Lower leg skin (tissue), 4 donors: ENCODE measurements around the gene KPNA1. TPM values are rescaled to one million over a fixed set of nuclear protein-coding genes. Genes with fewer than 3 reads are reported as not detected.

Experiments used
- DNase-seq, 2 donors: peaks; one replicate each; pipeline ENCODE4 v3.0.0-alpha.2; 2019; ENCODE audit warnings: low spot score in 2 of 2
- H3K4me3 ChIP-seq: fragments of 200-600 bp; sonication (generic); 2 replicates; pipeline ENCODE4 v1.5.1; 2017; ENCODE audit warnings: mild to moderate bottlenecking, low read depth; ENCODE audit not compliant: poor library complexity, severe bottlenecking
- POLR2A ChIP-seq, 2 donors: fragments of 450-650 bp; IDR thresholded peaks; one replicate each; pipeline ENCODE4 v1.6.1; 2016 to 2017; ENCODE audit warnings: antibody characterized with exemption in 2 of 2, mild to moderate bottlenecking in 1 of 2, moderate library complexity in 1 of 2
- WGBS, 2 donors: methylation state at CpG; one replicate each; pipeline ENCODE4 v1.1.5; 2018; 5-methylcytosine and 5-hydroxymethylcytosine counted together
- intact Hi-C: fragments of 100-400 bp; cut with DNase I; formaldehyde crosslinking; loops from one replicate; pipeline ENCODE4 v1.15.0; 2023; ENCODE audit warnings: low total_unique reads
- total RNA-seq, 4 donors: library from RNA; depleted of rRNA; stranded (reverse); fragments of >200 nt; gene quantifications; one replicate each; pipeline ENCODE4 v1.1.0, GENCODE V29; 2016
- TF ChIP-seq, protein P1 (sequence below), 3 donors: fragments of 450-650 bp; IDR thresholded peaks; one replicate each; pipeline ENCODE4 v1.5.1; 2016; ENCODE audit warnings: antibody characterized with exemption in 3 of 3, mild to moderate bottlenecking in 3 of 3, moderate library complexity in 2 of 3

KPNA1 gene
- total RNA-seq, 4 donors from 2014 or later = 21.4 to 41.3 (median 27.6) TPM

DNA sequence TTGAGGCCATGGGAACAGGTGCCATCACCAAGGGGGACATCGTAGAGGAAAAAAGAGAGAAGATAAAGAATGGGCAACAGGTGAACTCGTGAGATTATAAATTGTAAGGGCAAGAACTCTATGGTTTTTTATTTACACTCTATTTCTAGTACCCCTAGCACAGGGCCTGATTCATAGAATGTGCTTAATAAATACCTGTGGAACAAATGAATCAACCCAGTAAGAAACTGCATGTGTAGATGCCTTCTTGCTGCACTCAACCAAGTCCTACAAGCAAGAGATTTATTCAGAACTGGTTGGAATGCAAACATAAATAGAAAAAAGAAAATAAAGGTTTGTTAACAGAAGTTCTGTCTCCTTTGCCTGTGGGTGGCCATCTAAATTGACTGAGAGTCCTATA lies 18.7 kb upstream of the KPNA1 start:
- 88 to 89% methylated on average over 2 of the region's 2 CpGs for whole genome bisulfite sequencing, 2 donors
- no peak for DNase-seq
- intact Hi-C loops = no loop called here
- H3K4me3 ChIP-seq = no peak overlapping the region
- no peak for TF ChIP-seq POLR2A (IDR thresholded peaks at IDR 0.05)
- TF ChIP-seq, protein P1, sequence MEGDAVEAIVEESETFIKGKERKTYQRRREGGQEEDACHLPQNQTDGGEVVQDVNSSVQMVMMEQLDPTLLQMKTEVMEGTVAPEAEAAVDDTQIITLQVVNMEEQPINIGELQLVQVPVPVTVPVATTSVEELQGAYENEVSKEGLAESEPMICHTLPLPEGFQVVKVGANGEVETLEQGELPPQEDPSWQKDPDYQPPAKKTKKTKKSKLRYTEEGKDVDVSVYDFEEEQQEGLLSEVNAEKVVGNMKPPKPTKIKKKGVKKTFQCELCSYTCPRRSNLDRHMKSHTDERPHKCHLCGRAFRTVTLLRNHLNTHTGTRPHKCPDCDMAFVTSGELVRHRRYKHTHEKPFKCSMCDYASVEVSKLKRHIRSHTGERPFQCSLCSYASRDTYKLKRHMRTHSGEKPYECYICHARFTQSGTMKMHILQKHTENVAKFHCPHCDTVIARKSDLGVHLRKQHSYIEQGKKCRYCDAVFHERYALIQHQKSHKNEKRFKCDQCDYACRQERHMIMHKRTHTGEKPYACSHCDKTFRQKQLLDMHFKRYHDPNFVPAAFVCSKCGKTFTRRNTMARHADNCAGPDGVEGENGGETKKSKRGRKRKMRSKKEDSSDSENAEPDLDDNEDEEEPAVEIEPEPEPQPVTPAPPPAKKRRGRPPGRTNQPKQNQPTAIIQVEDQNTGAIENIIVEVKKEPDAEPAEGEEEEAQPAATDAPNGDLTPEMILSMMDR (IDR thresholded peaks at IDR 0.05) = no peak

DNA sequence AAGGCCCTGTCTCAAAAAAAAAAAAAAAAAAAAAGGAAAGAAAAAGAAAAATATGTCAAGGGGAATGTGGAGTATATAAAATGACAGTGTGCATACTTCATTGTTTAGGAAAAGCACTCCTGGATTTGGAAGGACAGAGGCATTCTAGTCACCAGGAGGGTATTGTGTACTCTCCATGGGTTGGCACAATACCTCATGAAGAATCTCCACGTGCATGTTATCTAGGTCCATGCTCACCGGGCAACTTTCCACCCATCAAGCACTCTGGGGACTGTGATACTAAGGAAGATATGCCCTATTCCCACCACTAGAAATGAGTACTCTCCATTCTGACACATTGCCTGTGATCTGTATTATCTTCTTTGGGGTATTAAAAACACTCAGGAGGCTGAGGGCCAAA lies 15.4 kb upstream of the KPNA1 start:
- TF ChIP-seq, protein P1 (IDR thresholded peaks at IDR 0.05) = no peak
- no peak for TF ChIP-seq POLR2A (IDR thresholded peaks at IDR 0.05)
- H3K4me3 ChIP-seq = no peak overlapping the region
- no peak for DNase-seq
- intact Hi-C loops = no loop called here
- 85 to 88% methylated on average over 2 of the region's 2 CpGs for WGBS, 2 donors

- 95 to 97% methylated on average over 11 of the region's 11 CpGs for WGBS, 2 donors
- intact Hi-C loops = no loop called here
- DNase-seq = no peak
- no peak overlapping the region for H3K4me3 ChIP-seq
- TF ChIP-seq POLR2A (IDR thresholded peaks at IDR 0.05) = no peak
- TF ChIP-seq, protein P1 (IDR thresholded peaks at IDR 0.05) = no peak
Observed at GRCh38 chr3:122523317-122523716, 8.6 kb upstream of the KPNA1 start.

- DNase-seq = no peak
- H3K4me3 ChIP-seq = no peak overlapping the region
- TF ChIP-seq, protein P1 (IDR thresholded peaks at IDR 0.05) = no peak
- TF ChIP-seq POLR2A (IDR thresholded peaks at IDR 0.05) = no peak
- WGBS, 2 donors = 89 to 93% methylated on average over 4 of the region's 4 CpGs
- intact Hi-C loops = no loop called here
Observed at GRCh38 chr3:122520861-122521260, 6.1 kb upstream of the KPNA1 start.

- TF ChIP-seq, protein P1 (IDR thresholded peaks at IDR 0.05) = no peak
- TF ChIP-seq POLR2A (IDR thresholded peaks at IDR 0.05) = no peak
- intact Hi-C loops = no loop called here
- H3K4me3 ChIP-seq = no peak overlapping the region
- DNase-seq = no peak
Observed at GRCh38 chr3:122519693-122520092, 5.0 kb upstream of the KPNA1 start.

- WGBS, 2 donors = 92 to 93% methylated on average over 6 of the region's 6 CpGs
- no peak overlapping the region for H3K4me3 ChIP-seq
- intact Hi-C loops = no loop called here
- DNase-seq = no peak
- TF ChIP-seq POLR2A (IDR thresholded peaks at IDR 0.05) = no peak
- TF ChIP-seq, protein P1 (IDR thresholded peaks at IDR 0.05) = no peak
Observed at GRCh38 chr3:122516846-122517360, 2.2 kb upstream of the KPNA1 start.
